ENCODE results near the gene CSNK1A1L. TPM values are rescaled to one million over a fixed set of nuclear protein-coding genes. Genes with fewer than 3 reads are reported as not detected.

The CSNK1A1L gene
- total RNA-seq, 4 donors from 2014 or later: not detected

DNA sequence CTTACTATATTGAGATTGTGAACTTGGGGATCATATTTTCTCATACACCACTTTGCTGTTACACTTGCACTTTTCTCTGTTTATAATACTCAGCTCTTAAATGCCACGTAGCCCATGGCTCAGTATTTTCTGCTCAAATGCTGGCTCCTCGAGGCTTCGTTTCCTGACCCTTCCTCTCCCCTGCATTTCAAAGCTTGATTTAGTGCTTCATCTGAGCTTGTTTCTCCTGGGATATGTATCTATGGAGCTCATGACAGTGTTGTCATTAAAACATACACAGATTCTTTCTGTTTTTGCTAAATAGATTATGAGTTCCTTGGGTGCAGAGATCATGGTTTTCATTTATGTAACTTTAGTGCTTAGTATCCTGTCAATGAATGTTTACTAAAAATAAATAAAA, 11.4 kb downstream of the CSNK1A1L start:
- intact Hi-C loops (cut with DNase I): no loop called here
- 49 to 64% methylated on average over 3 of the region's 3 CpGs for WGBS, 2 donors
- DNase-seq: no peak
- Histone ChIP-seq H3K36me3 (no peaks in the 10 kb centered on the region), H3K27me3 (no peaks in the 10 kb centered on the region), H3K9me3 (no peaks in the 10 kb centered on the region), H3K4me1 (no peaks in the 10 kb centered on the region), H3K27ac (no peak overlapping the region), H3K4me3 (no peak overlapping the region)
- TF ChIP-seq POLR2A (IDR thresholded peaks at IDR 0.05): no peak
- TF ChIP-seq, protein P1, sequence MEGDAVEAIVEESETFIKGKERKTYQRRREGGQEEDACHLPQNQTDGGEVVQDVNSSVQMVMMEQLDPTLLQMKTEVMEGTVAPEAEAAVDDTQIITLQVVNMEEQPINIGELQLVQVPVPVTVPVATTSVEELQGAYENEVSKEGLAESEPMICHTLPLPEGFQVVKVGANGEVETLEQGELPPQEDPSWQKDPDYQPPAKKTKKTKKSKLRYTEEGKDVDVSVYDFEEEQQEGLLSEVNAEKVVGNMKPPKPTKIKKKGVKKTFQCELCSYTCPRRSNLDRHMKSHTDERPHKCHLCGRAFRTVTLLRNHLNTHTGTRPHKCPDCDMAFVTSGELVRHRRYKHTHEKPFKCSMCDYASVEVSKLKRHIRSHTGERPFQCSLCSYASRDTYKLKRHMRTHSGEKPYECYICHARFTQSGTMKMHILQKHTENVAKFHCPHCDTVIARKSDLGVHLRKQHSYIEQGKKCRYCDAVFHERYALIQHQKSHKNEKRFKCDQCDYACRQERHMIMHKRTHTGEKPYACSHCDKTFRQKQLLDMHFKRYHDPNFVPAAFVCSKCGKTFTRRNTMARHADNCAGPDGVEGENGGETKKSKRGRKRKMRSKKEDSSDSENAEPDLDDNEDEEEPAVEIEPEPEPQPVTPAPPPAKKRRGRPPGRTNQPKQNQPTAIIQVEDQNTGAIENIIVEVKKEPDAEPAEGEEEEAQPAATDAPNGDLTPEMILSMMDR (IDR thresholded peaks at IDR 0.05): no peak

DNA sequence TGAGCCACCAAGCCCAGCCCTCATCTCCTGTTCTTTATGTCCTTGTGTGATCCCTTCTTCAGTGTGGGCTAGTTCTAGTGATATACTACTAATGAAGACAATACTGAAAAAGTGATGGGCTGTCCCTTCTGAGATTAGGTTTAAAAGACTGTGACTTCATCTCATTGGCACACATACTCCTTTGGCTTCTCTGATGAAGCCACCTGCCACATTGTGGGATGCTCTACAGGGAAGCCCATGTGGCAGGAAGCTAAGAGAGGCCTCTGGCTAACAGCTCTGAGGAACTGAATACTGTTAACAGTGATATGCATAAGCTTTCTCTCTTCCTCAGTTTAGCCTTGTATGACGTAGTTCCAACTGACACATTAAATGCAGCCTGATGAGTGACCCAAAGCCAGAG, 13.6 kb downstream of the CSNK1A1L start:
- Histone ChIP-seq H3K9me3 (no peaks in the 10 kb centered on the region), H3K27me3 (no peaks in the 10 kb centered on the region), H3K36me3 (no peaks in the 10 kb centered on the region), H3K4me1 (no peaks in the 10 kb centered on the region), H3K4me3 (no peak overlapping the region), H3K27ac (no peak overlapping the region)
- intact Hi-C loops (cut with DNase I): no loop called here
- WGBS, 2 donors: 88 to 89% methylated on average over 1 of the region's 1 CpG
- no peak for DNase-seq
- TF ChIP-seq, protein P1 (IDR thresholded peaks at IDR 0.05): no peak
- TF ChIP-seq POLR2A (IDR thresholded peaks at IDR 0.05): no peak

DNA sequence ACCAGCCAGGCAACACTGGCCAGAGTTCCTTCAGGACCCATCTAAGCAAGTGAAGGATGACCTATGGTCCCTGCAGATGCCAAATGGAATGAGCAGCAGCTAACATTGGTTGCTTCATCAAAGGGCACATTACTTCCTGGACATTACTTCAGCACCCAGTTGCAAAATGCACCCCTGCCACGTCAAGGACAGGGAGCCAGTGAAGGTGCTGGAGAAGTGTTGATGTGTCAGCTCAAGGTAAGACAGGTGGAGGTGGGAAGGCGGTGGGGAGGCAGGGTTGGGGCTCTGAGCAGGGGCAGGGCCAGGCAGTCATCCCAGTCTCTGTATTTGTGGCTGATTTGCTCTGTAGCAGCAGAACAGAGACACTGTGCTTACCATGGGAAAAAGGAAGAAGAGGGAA, 14.6 kb downstream of the CSNK1A1L start:
- Histone ChIP-seq H3K4me3 (no peak overlapping the region), H3K36me3 (no peaks in the 10 kb centered on the region), H3K4me1 (no peaks in the 10 kb centered on the region), H3K9me3 (no peaks in the 10 kb centered on the region), H3K27me3 (no peaks in the 10 kb centered on the region), H3K27ac (no peak overlapping the region)
- TF ChIP-seq POLR2A (IDR thresholded peaks at IDR 0.05): no peak
- TF ChIP-seq, protein P1 (IDR thresholded peaks at IDR 0.05): no peak
- intact Hi-C loops (cut with DNase I): no loop called here
- no peak for DNase-seq
- WGBS, 2 donors: 75 to 100% methylated on average over 1 to 2 of the region's 2 CpGs

DNA sequence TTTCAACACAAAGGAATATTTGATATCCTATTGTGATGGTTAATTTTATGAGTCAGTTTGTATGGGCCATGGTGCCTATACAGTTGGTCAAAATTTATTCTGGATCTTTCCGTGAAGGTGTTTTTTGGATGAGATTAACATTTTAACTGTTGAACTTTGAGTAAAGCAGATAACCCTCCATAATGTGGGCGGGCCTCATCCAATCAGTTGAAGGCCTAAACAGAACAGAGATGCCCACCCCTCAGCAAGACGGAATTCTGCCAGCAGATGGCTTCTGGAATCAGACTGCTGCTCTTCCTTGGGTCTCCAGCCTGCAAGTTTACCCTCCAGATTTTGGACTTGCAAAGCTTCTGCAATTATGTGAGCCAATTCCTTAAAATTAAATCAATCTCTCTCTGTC, 16.0 kb downstream of the CSNK1A1L start:
- TF ChIP-seq, protein P1 (IDR thresholded peaks at IDR 0.05): no peak
- no peak for TF ChIP-seq POLR2A (IDR thresholded peaks at IDR 0.05)
- WGBS, 2 donors: 66 to 86% methylated on average over 3 of the region's 3 CpGs
- intact Hi-C loops (cut with DNase I): no loop called here

DNA sequence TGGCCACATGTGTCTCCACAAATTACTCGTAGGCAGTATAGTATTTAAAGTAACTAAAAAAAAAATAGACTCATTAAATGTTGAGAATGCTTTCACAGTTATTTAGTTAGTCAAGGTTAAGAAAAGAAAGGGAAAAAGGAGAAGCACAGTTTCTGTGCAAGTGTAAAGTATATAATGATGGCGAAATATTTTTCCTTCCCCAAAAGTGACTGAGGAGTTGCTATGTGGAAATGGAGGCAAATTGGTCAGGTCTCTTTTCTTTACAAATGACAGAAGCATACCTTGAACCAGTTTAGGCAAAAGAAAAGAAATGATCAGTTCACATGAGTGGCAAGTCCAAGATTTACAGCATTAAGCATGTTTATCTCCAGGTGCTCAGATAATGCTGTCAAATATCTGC, 18.0 kb downstream of the CSNK1A1L start:
- no peak for TF ChIP-seq POLR2A (IDR thresholded peaks at IDR 0.05)
- TF ChIP-seq, protein P1 (IDR thresholded peaks at IDR 0.05): no peak
- Histone ChIP-seq H3K36me3 (no peaks in the 10 kb centered on the region), H3K9me3 (no peaks in the 10 kb centered on the region), H3K4me3 (no peak overlapping the region), H3K4me1 (no peaks in the 10 kb centered on the region), H3K27ac (no peak overlapping the region), H3K27me3 (no peaks in the 10 kb centered on the region)
- intact Hi-C loops (cut with DNase I): no loop called here
- WGBS, 2 donors: 64 to 74% methylated on average over 2 of the region's 2 CpGs
- DNase-seq: no peak

More for the DNA sequence above, 16.0 kb downstream of the CSNK1A1L start:
- Histone ChIP-seq H3K27me3 (no peaks in the 10 kb centered on the region), H3K27ac (no peak overlapping the region), H3K36me3 (no peaks in the 10 kb centered on the region), H3K4me3 (no peak overlapping the region), H3K4me1 (no peaks in the 10 kb centered on the region), H3K9me3 (no peaks in the 10 kb centered on the region)
- no peak for DNase-seq

Data from esophagus squamous epithelium (tissue), 5 donors.